NK-92 treated with Interleukin-12 subunit alpha and Interleukin-12 subunit beta, amount 100 ng/mL, for 24 hours (cell line): ENCODE measurements around the gene MBD2.
"Not testable (repeated sequence)": the region's sequence is repeated elsewhere in the genome, so short reads cannot be mapped to it uniquely, and the experiment has no call there.

Source experiments
- DNase-seq: peaks from one replicate; lab custom pipeline; 2025; lab: John Stamatoyannopoulos, UW

The MBD2 gene, protein sequence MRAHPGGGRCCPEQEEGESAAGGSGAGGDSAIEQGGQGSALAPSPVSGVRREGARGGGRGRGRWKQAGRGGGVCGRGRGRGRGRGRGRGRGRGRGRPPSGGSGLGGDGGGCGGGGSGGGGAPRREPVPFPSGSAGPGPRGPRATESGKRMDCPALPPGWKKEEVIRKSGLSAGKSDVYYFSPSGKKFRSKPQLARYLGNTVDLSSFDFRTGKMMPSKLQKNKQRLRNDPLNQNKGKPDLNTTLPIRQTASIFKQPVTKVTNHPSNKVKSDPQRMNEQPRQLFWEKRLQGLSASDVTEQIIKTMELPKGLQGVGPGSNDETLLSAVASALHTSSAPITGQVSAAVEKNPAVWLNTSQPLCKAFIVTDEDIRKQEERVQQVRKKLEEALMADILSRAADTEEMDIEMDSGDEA

GRCh38 chr18:54224379-54225014 is at the start of gene MBD2:
Gene MBD2 (minus strand): TSS chr18:54224669. CDS start chr18:54224559, 110 bp downstream.
- DNase-seq, result peak; percentile 87

DNA sequence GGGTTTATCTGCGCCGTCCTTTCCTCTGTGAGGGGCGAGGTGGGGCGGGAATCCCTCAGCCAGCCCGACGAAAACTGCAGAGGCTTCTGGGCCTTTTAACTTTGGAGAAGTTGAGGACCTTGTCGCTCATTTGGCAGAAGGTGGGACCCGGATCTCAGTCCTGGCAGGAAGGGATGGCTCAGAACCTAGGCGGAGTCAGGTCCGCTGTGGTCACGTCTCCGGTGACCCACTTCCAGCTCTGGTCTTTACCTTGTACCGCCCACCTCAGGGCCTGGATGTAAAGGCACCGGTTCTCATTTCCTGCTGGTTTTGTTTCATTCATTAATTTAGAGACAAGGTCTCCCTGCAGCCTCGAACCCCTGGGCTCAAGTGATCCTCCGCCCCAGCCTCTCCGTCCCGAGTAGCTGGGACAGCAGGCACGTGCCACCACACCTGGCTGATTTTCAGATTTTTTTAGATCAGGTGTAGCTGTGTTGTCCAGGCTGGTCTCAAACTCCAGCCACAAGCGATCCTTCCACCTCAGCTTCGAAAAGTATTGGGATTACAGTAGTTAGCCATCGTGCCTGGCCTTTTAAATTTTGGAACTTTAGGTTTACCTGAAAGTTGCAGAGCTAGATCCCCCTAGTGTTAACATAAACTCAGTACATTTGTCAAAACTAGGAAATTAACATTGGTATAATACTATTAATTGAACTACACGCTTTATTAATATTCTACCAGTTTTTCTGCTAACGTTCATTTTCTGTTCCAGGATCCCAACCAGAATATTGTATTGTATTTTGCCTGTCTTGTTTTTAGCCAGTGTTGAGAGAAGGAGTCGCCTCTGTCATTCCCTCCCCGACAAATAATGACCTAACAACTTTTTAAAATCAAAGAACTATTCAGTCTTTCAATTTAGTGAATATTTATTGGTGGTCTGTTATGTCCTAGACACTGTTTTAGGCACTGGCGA is 45.7 kb upstream of the MBD2 start:
- DNase-seq, result peak; percentile 67

GRCh38 chr18:54268751-54269150 is 44.3 kb upstream of the MBD2 start:
- DNase-seq, result no peak

GRCh38 chr18:54267701-54268100 is 43.2 kb upstream of the MBD2 start:
- no peak for DNase-seq

- DNase-seq, result no peak
These were observed 39.5 kb upstream of the MBD2 start for GRCh38 chr18:54263904-54264336.

- DNase-seq, result no peak
These were observed 37.4 kb upstream of the MBD2 start for GRCh38 chr18:54261894-54262293.

DNA sequence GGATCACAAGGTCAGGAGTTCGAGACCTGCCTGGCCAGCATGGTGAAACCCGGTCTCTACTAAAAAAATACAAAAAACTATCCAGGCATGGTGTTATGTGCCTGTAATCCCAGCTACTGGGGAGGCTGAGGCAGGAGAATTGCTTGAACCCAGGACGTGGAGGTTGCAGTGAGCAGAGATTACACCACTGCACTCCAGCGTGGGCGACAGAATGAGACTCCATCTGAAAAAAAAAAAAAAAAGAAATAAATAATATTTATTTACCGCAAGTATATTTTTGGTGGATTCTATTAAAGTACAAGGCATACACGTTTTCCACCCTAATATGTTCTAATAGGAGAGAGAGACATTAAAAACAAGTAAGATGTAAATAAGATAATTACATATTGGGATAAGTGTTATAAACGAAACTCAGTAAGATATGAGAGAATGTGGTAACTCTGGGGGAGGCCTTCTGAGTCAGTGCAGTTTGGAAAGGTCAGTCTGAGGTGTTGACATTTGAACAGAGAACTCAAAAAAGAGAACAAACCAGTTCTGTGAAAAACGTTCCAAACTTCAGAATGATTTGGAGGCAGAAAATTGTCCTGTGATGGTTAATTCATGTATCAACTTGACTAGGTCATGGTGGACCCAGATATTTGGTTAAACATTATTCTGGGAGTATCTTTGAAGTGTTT is 36.1 kb upstream of the MBD2 start:
- no peak for DNase-seq

GRCh38 chr18:54257818-54258217 is 33.3 kb upstream of the MBD2 start:
- DNase-seq, result not testable (repeated sequence)

GRCh38 chr18:54257015-54257414 is 32.5 kb upstream of the MBD2 start:
- no peak for DNase-seq

DNA sequence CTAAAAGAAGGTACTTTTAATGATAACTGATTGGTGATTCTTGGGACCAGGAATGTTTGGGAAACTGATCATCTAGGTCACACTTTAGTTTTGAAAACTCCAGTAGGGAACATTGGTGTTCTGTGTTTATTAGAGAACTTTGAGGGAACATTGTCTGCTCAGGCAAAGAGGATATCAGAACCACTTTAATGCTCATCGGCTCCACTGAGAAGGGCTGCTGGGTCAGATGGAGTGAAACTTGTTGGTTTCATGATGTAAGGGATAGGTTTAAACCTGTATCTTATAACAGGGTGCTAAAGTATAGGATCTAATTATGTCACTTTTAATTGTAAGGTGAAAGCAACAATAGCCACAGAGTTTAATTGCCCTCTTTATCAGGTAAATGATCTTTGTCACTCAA is 30.7 kb upstream of the MBD2 start:
- no peak for DNase-seq

GRCh38 chr18:54254265-54254758 is 29.8 kb upstream of the MBD2 start:
- no peak for DNase-seq

DNA sequence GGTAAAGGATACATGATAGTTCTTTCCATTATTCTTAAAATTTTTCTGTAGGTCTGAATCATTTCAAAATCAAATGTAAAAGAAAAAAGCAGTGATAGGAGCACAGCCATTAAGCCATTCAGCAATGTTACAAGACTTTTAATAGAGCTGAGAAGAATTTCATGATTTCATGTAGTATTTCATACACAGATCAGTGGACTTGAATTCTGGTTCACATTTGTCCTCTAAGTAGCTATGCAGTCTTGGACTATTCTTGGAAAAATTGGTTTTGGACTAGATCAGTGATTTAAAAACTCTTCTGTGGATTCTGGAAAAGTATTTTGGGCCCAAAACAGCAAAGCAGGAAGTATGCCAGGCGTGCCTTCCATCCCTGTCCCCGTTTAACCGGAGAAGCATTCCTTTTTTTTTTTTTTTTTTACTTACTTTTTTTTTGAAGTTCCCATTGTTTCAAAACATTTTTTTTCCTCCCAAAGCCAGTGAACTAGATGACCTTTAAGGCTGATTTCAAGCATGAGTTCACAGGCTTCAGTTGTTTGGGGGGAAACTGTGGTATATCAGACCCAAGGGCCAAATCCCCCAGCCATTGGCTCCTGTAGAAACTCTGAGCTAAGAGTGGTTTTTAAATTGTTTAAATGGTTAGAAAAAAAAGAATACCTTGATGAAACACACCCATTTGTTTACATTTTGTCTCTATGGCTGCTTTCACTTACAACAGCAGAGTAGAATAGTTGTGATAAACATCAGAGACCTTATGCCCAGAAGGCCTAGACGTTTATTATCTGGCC is 27.3 kb upstream of the MBD2 start:
- no peak for DNase-seq

- DNase-seq, result no peak
These were observed 26.4 kb upstream of the MBD2 start for GRCh38 chr18:54250846-54251261.

DNA sequence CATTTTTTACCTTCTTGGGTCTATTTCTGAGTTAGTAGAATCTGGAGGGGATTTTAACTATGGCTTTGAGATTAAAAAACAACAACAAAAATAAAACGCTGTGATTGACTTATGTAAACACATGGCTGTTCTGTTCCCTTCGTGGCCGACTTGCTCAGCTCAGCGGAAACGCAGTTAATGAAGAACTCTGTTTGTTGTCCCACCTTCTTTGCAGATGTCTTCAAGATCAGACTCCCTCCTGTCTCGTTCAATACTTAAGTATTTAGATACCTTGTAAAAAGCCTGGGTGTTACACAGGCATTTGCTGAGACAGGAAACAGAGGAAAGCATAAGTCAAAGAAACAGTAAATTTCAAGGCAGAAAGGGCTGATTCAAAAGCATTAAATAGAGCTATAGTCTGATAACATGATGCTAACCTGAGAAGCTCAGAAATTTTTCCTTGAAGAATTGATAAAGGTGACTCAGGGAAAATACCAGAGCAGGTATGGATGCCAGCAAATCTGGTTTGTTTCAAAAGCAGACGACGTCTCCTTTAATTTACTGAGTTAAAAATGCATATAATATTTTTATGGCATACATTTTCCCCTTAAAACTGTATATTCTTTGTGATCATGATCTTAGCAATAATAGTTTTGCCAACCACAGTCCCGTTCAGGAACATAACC is 23.2 kb upstream of the MBD2 start:
- no peak for DNase-seq

DNA sequence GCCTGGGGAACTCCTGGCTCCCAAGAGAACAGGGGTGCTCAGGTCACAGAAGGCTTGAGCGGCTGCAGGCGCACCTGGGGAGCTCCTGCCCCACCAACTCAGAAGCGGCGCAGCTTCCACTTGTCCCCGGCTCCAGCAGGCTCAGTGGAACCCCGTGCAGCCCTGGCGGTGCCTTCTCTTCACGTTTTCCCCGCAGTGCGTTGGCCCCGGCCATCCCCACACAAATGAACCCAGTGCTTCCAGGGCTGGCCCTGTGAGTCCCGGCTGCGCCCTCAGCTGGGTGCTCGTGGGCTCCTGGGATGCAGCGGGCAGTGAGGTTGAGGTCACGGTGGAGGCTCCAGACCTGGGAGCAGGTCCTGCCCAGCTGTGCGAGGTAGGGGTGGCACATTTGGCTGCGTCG is 17.9 kb upstream of the MBD2 start:
- DNase-seq, result no peak

DNA sequence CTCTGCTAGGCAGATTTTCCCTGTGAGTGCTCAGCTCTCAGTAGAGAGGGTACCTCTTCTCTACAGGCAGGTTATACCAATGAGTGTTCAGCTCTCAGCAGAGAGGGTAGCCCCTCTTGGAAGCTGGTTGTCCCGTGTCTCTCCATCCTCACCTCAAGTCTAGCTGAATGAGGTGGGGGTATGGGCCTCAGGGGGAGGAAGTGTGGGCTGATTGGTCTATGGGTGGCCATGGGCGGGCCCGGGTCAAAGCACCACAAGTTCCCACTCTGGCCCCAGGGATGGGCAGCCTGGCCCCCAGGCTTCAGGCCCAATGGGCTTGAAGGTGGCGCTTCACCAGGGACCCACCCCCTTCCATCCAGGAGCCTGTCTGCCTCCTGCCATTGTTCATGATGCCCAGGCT is 17.0 kb upstream of the MBD2 start:
- no peak for DNase-seq

DNA sequence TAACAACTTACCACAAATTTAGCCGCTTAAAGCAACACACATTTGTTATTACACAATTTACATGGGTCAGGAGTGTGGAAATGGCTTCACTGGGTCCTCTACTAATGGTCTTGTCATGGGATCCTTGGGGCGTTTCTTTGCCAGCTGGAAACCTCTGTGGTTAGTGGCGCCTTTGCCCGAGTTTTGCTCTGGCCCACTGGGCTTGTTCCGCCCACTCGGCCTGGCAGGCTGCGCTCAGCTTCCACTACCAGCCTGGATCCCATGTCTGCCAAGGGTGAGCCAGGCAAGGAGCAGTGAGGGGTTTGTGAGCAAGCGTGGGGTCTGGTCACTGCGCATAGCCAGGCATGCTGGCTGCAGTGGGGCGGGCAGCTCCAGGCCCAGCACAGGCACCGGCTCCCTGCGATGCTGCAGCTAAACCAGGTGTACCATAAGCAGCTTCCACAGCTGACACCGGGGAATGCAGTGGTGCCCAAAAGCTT is 16.2 kb upstream of the MBD2 start:
- no peak for DNase-seq

GRCh38 chr18:54239601-54240000 is 15.1 kb upstream of the MBD2 start:
- DNase-seq, result no peak

DNA sequence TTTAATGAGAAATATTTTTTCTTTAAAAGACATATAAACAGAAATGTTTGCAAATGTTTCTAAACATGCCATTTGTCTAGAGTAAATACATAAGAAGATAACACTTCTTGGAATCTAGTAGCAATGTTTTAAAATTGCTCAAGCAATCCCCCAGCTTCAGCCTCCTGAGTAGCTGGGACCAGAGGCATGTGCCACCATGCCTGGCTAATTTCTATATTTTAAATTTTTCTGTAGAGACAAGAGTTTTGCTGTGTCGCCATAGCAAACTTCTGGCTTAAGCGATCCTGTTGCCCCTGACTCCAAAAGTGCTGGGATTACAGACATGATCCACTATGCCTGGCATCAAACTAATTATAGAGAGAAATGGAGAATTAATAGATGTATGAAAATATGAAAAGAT is 14.6 kb upstream of the MBD2 start:
- no peak for DNase-seq
